IMR-90 (cell line): Measurements from ENCODE around the gene ARHGEF37. TPM values are rescaled to one million over a fixed set of nuclear protein-coding genes. Genes with fewer than 3 reads are reported as not detected.
A peak's percentile ranks its signal among the peaks of the same experiment; 100 is the strongest.

Experiments used
- ATAC-seq: fragments of 200-7000 bp; cut with Tn5 transposase; 2 replicates; pipeline ENCODE4 v1.9.1; 2020; ENCODE audit warnings: low read depth, mild to moderate bottlenecking, moderate library complexity
- BruUV-seq: library from RNA; stranded (reverse); fragments of 400-500 nt; replicated peaks from 2 replicates; lab custom pipeline; 2021; lab: Mats Ljungman, UMichigan
- CTCF ChIA-PET: fragments of 300-600 bp; formaldehyde crosslinking; extraction: SDS; loops from one replicate; lab custom pipeline; 2021; ENCODE audit warnings: antibody characterized with exemption; lab: Yijun Ruan, JAX
- POLR2A ChIA-PET: fragments of 300-600 bp; sonication (Branson Sonifier 250); formaldehyde crosslinking; loops from one replicate; lab custom pipeline; 2022; ENCODE audit warnings: antibody characterized with exemption; ENCODE audit not compliant: unreplicated experiment; lab: Charles Lee
- DNase-seq: peaks from one replicate; pipeline ENCODE4 v3.0.0; 2013
- H2AFZ ChIP-seq: replicated peaks from 2 replicates; pipeline ENCODE3; 2013; ENCODE audit warnings: low read length, mild to moderate bottlenecking; ENCODE audit not compliant: poor library complexity
- H2AK5ac ChIP-seq: 2 replicates; pipeline ENCODE4 v1.6.1; 2013; ENCODE audit warnings: low read depth, low read length, inconsistent platforms
- H2AK9ac ChIP-seq: replicated peaks from 2 replicates; pipeline ENCODE3; 2013; ENCODE audit warnings: mild to moderate bottlenecking, low read depth, low read length, moderate library complexity; ENCODE audit not compliant: poor library complexity
- H2BK120ac ChIP-seq: 2 replicates; pipeline ENCODE4 v1.6.1; 2013; ENCODE audit warnings: low read depth, low read length, inconsistent platforms
- H2BK15ac ChIP-seq: 3 replicates; pipeline ENCODE4 v1.6.1; 2013; ENCODE audit warnings: low read depth, low read length, inconsistent platforms
- H2BK20ac ChIP-seq: 2 replicates; pipeline ENCODE4 v1.6.1; 2013; ENCODE audit warnings: low read depth, mild to moderate bottlenecking, inconsistent platforms, low read length, moderate library complexity
- H2BK5ac ChIP-seq: 2 replicates; pipeline ENCODE4 v1.6.1; 2013; ENCODE audit warnings: mild to moderate bottlenecking, low read depth, low read length, inconsistent platforms; ENCODE audit not compliant: poor library complexity, severe bottlenecking
- H3K14ac ChIP-seq: replicated peaks from 2 replicates; pipeline ENCODE4 v1.6.1; 2013; ENCODE audit warnings: low read depth, low read length, inconsistent platforms
- H3K18ac ChIP-seq: 2 replicates; pipeline ENCODE4 v1.6.1; 2013; ENCODE audit warnings: low read depth, low read length, control low read depth
- H3K23ac ChIP-seq: 2 replicates; pipeline ENCODE4 v1.6.1; 2013; ENCODE audit warnings: low read depth, low read length, inconsistent platforms
- H3K27ac ChIP-seq: 2 replicates; pipeline ENCODE4 v1.5.1; 2013; ENCODE audit warnings: mild to moderate bottlenecking, control low read depth, low read length; ENCODE audit not compliant: insufficient read depth
- H3K27me3 ChIP-seq: 2 replicates; pipeline ENCODE4 v1.6.1; 2013; ENCODE audit warnings: low read length; ENCODE audit not compliant: control insufficient read depth, insufficient read depth
- H3K36me3 ChIP-seq: 2 replicates; pipeline ENCODE4 v1.6.1; 2013; ENCODE audit warnings: low read length, mixed read lengths; ENCODE audit not compliant: control insufficient read depth, insufficient read depth
- H3K4ac ChIP-seq: 2 replicates; pipeline ENCODE4 v1.6.1; 2013; ENCODE audit warnings: low read depth, low read length, inconsistent platforms
- H3K4me1 ChIP-seq: 2 replicates; pipeline ENCODE4 v1.6.1; 2013; ENCODE audit warnings: low read length, mixed read lengths; ENCODE audit not compliant: control insufficient read depth, insufficient read depth
- H3K4me2 ChIP-seq: 2 replicates; pipeline ENCODE4 v1.6.1; 2013; ENCODE audit warnings: low read depth, mild to moderate bottlenecking, control low read depth, low read length, moderate library complexity
- H3K4me3 ChIP-seq: 2 replicates; pipeline ENCODE4 v1.5.1; 2013; ENCODE audit warnings: low read depth, mild to moderate bottlenecking, control low read depth, low read length, moderate library complexity; ENCODE audit not compliant: insufficient read depth
- H3K56ac ChIP-seq: 2 replicates; pipeline ENCODE4 v1.6.1; 2013; ENCODE audit warnings: low read length, inconsistent platforms; ENCODE audit not compliant: insufficient read depth; ENCODE audit errors: extremely low read depth
- H3K79me1 ChIP-seq, 2 experiments: 2 replicates each; pipeline ENCODE4 v1.6.1; 2013; ENCODE audit warnings: low read length in 2 of 2, inconsistent platforms in 1 of 2, low read depth in 1 of 2
- H3K9ac ChIP-seq: 2 replicates; pipeline ENCODE4 v1.6.1; 2013; ENCODE audit warnings: low read depth, low read length, control low read depth
- H3K9me1 ChIP-seq: 2 replicates; pipeline ENCODE4 v1.6.1; 2013; ENCODE audit warnings: low read length, inconsistent platforms; ENCODE audit not compliant: insufficient read depth
- H3K9me3 ChIP-seq: 2 replicates; pipeline ENCODE4 v1.6.1; 2013; ENCODE audit warnings: low read length; ENCODE audit not compliant: control insufficient read depth, insufficient read depth
- H4K20me1 ChIP-seq: 2 replicates; pipeline ENCODE4 v1.6.1; 2013; ENCODE audit warnings: low read length, inconsistent platforms; ENCODE audit not compliant: insufficient read depth
- H4K5ac ChIP-seq: 2 replicates; pipeline ENCODE4 v1.6.1; 2013; ENCODE audit warnings: mild to moderate bottlenecking, low read depth, low read length, control low read depth
- H4K8ac ChIP-seq, 2 experiments: 2 replicates each; pipeline ENCODE4 v1.6.1; 2013; ENCODE audit warnings: low read depth in 2 of 2, low read length in 2 of 2, control low read depth in 1 of 2, inconsistent platforms in 1 of 2
- H4K91ac ChIP-seq: 2 replicates; pipeline ENCODE4 v1.6.1; 2013; ENCODE audit warnings: low read depth, low read length, inconsistent platforms; ENCODE audit not compliant: insufficient read depth
- BHLHE40 ChIP-seq: fragments of 150-350 bp; IDR thresholded peaks from 2 replicates; pipeline ENCODE4 v1.6.1; 2016; ENCODE audit warnings: mild to moderate bottlenecking, low read depth, low read length
- CEBPB ChIP-seq: IDR thresholded peaks from 2 replicates; pipeline ENCODE4 v1.6.1; 2012; ENCODE audit warnings: low read depth, low read length, improper control_type of control experiment
- CHD1 ChIP-seq: IDR thresholded peaks from 2 replicates; pipeline ENCODE4 v1.6.1; 2012; ENCODE audit warnings: low read depth, low read length, improper control_type of control experiment
- FOS ChIP-seq: fragments of 150-350 bp; IDR thresholded peaks from 2 replicates; pipeline ENCODE4 v1.6.1; 2016; ENCODE audit warnings: low read depth, low read length
- MAFK ChIP-seq: IDR thresholded peaks from 2 replicates; pipeline ENCODE4 v1.6.1; 2012; ENCODE audit warnings: low read depth, low read length, improper control_type of control experiment
- MAZ ChIP-seq: IDR thresholded peaks from 2 replicates; pipeline ENCODE4 v1.6.1; 2012; ENCODE audit warnings: low read depth, mild to moderate bottlenecking, low read length, improper control_type of control experiment, moderate library complexity, borderline replicate concordance
- MXI1 ChIP-seq: IDR thresholded peaks from 2 replicates; pipeline ENCODE4 v1.6.1; 2012; ENCODE audit warnings: low read depth, mild to moderate bottlenecking, low read length, moderate library complexity, borderline replicate concordance
- NFE2L2 ChIP-seq: fragments of 150-350 bp; IDR thresholded peaks from 2 replicates; pipeline ENCODE4 v1.6.1; 2016; ENCODE audit warnings: low read depth, mild to moderate bottlenecking, low read length
- POLR2A ChIP-seq: IDR thresholded peaks from 2 replicates; pipeline ENCODE4 v1.6.1; 2012; ENCODE audit warnings: mild to moderate bottlenecking, low read depth, low read length
- RAD21 ChIP-seq: IDR thresholded peaks from 2 replicates; pipeline ENCODE4 v1.6.1; 2012; ENCODE audit warnings: low read length, improper control_type of control experiment
- RCOR1 ChIP-seq: IDR thresholded peaks from 2 replicates; pipeline ENCODE4 v1.6.1; 2012; ENCODE audit warnings: mild to moderate bottlenecking, low read length, improper control_type of control experiment; ENCODE audit not compliant: insufficient replicate concordance
- RFX5 ChIP-seq: IDR thresholded peaks from 2 replicates; pipeline ENCODE4 v1.8.0; 2012; ENCODE audit warnings: low read depth, mild to moderate bottlenecking, low read length, moderate library complexity
- SMC3 ChIP-seq: fragments of 150-350 bp; IDR thresholded peaks from 2 replicates; pipeline ENCODE4 v1.6.1; 2016; ENCODE audit warnings: low read depth, mild to moderate bottlenecking, antibody characterized with exemption, low read length, moderate library complexity
- USF2 ChIP-seq: fragments of 150-350 bp; IDR thresholded peaks from 2 replicates; pipeline ENCODE4 v1.6.1; 2017; ENCODE audit warnings: mild to moderate bottlenecking, antibody characterized with exemption, low read length, low read depth
- WGBS, 2 experiments: methylation state at CpG; one replicate each; pipeline versions ENCODE4 v1.1.5 to v1.1.7; 2013; ENCODE audit warnings: missing lambda C conversion rate in 2 of 2; ENCODE audit not compliant: insufficient read length in 1 of 2; ENCODE audit errors: extremely low coverage in 2 of 2; 5-methylcytosine and 5-hydroxymethylcytosine counted together
- dilution Hi-C: fragments of 300-500 bp; cut with HindIII; formaldehyde crosslinking; loops from one replicate; pipeline ENCODE4 v1.14.3; 2018; ENCODE audit warnings: low sequenced_read_pairs; ENCODE audit not compliant: unreplicated experiment
- in situ Hi-C: fragments of 300-500 bp; cut with MboI; formaldehyde crosslinking; loops from 3 replicates; pipeline ENCODE4 v1.14.3; 2019; ENCODE audit warnings: low sequenced_read_pairs, inconsistent platforms, mixed read lengths
- intact Hi-C: fragments of 100-400 bp; cut with micrococcal nuclease; formaldehyde crosslinking; loops from 2 replicates; pipeline ENCODE4 v1.10.0; 2022
- polyA plus RNA-seq, 3 experiments: library from polyadenylated mRNA; depleted of rRNA; stranded (reverse); fragments of >200 nt; gene quantifications; 2 replicates each; pipeline ENCODE4 v1.2.3, GENCODE V29; 2012; ENCODE audit warnings: low replicate concordance in 1 of 3
- total RNA-seq: library from RNA; depleted of rRNA; stranded (reverse); fragments of >200 nt; gene quantifications from 2 replicates; pipeline ENCODE4 v1.2.3, GENCODE V29; 2012
- TF ChIP-seq, protein P1 (sequence below): conservative IDR thresholded peaks from 2 replicates; pipeline ENCODE4 v1.5.1; 2012; ENCODE audit warnings: mild to moderate bottlenecking, low read depth, low read length, improper control_type of control experiment
- TF ChIP-seq, protein P2 (sequence below): fragments of 150-350 bp; IDR thresholded peaks from 2 replicates; pipeline ENCODE4 v1.6.1; 2016; ENCODE audit warnings: low read depth, mild to moderate bottlenecking, low read length, moderate library complexity, borderline replicate concordance

ARHGEF37 gene
- total and polyA plus RNA-seq, 2 of the 4 experiments (the other 2 are of a cell fraction): 0.39 to 0.54 TPM

- no peak for ATAC-seq
- no peak overlapping the region for H3K4me2 ChIP-seq
These were observed 65.3 kb downstream of the ARHGEF37 start for GRCh38 chr5:149646564-149646963.

More at GRCh38 chr5:149646564-149646963, 65.3 kb downstream of the ARHGEF37 start:
- no peak overlapping the region for H3K14ac ChIP-seq
- no peak overlapping the region for H2AFZ ChIP-seq
- ChIA-PET CTCF (no interaction called here), POLR2A (no interaction called here)
- no peak overlapping the region for H2BK20ac ChIP-seq
- H3K79me1 ChIP-seq: no peaks in the 10 kb centered on the region
- no peaks in the 10 kb centered on the region for H3K9me3 ChIP-seq
- intact Hi-C loops: no loop called here
- H3K4me3 ChIP-seq: no peak overlapping the region
- peak; percentile 21 for DNase-seq
- in situ Hi-C loops: loop anchor here (25.0 kb wide), 2 partner anchors 566 to 791 kb away; partner anchors contain the start of gene RPS14
- H4K8ac ChIP-seq: no peak overlapping the region
- H3K27ac ChIP-seq: no peak overlapping the region
- H3K36me3 ChIP-seq: no peaks in the 10 kb centered on the region
- H4K91ac ChIP-seq: no peak overlapping the region
- no peaks in the 10 kb centered on the region for H4K20me1 ChIP-seq
- no TSS peak for BruUV-seq
- no peak overlapping the region for H3K56ac ChIP-seq
- dilution Hi-C loops: no loop called here
- no peaks in the 10 kb centered on the region for H3K4me1 ChIP-seq
- no peak overlapping the region for H2BK5ac ChIP-seq
- no peak overlapping the region for H3K9ac ChIP-seq
- no peak overlapping the region for H2AK9ac ChIP-seq
- WGBS, 2 experiments: 29% methylated on average over 1 of the region's 9 CpGs; no CpG with 5 or more reads in 1 of the 2 experiments
- no peak overlapping the region for H3K23ac ChIP-seq
- TF ChIP-seq CHD1 (no peak), CEBPB (no peak), POLR2A (no peak), RCOR1 (no peak), NFE2L2 (no peak), RAD21 (no peak), RFX5 (no peak), USF2 (no peak), MAFK (no peak), MAZ (no peak), FOS (no peak), MXI1 (no peak), SMC3 (no peak), BHLHE40 (no peak)
- TF ChIP-seq, protein P1, sequence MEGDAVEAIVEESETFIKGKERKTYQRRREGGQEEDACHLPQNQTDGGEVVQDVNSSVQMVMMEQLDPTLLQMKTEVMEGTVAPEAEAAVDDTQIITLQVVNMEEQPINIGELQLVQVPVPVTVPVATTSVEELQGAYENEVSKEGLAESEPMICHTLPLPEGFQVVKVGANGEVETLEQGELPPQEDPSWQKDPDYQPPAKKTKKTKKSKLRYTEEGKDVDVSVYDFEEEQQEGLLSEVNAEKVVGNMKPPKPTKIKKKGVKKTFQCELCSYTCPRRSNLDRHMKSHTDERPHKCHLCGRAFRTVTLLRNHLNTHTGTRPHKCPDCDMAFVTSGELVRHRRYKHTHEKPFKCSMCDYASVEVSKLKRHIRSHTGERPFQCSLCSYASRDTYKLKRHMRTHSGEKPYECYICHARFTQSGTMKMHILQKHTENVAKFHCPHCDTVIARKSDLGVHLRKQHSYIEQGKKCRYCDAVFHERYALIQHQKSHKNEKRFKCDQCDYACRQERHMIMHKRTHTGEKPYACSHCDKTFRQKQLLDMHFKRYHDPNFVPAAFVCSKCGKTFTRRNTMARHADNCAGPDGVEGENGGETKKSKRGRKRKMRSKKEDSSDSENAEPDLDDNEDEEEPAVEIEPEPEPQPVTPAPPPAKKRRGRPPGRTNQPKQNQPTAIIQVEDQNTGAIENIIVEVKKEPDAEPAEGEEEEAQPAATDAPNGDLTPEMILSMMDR: no peak
- TF ChIP-seq, protein P2, sequence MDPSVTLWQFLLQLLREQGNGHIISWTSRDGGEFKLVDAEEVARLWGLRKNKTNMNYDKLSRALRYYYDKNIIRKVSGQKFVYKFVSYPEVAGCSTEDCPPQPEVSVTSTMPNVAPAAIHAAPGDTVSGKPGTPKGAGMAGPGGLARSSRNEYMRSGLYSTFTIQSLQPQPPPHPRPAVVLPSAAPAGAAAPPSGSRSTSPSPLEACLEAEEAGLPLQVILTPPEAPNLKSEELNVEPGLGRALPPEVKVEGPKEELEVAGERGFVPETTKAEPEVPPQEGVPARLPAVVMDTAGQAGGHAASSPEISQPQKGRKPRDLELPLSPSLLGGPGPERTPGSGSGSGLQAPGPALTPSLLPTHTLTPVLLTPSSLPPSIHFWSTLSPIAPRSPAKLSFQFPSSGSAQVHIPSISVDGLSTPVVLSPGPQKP: no peak
- H2BK15ac ChIP-seq: no peak overlapping the region
- no peak overlapping the region for H3K4ac ChIP-seq
- H2BK120ac ChIP-seq: no peak overlapping the region
- H3K9me1 ChIP-seq: no peaks in the 10 kb centered on the region
- H3K18ac ChIP-seq: no peak overlapping the region
- H2AK5ac ChIP-seq: no peak overlapping the region
- no peak overlapping the region for H4K5ac ChIP-seq
- H3K27me3 ChIP-seq: peaks cover 42% of the 10 kb centered on the region
